ENCODE data around the gene SPDEF.

The SPDEF gene

GRCh38 chr6:34506718-34507117 is 49.4 kb downstream of the SPDEF start:
- Histone ChIP-seq H3K36me3 (ENCODE audit: insufficient read depth, low read length) (no peaks in the 10 kb centered on the region), H3K9ac (ENCODE audit: low read depth, low read length) (no peak overlapping the region), H3K4me1 (ENCODE audit: insufficient read depth, low read length) (peaks cover 7% of the 10 kb centered on the region), H3K9me3 (ENCODE audit: control insufficient read depth, insufficient read depth, low read length) (no peaks in the 10 kb centered on the region)

GRCh38 chr6:34497411-34497810 is 58.7 kb downstream of the SPDEF start:
- H3K4me1 ChIP-seq (ENCODE audit: insufficient read depth, low read length): no peaks in the 10 kb centered on the region
- H3K36me3 ChIP-seq (ENCODE audit: insufficient read depth, low read length): no peaks in the 10 kb centered on the region
- H3K9ac ChIP-seq (ENCODE audit: low read depth, low read length): no peak overlapping the region
- peaks cover 5% of the 10 kb centered on the region for H3K9me3 ChIP-seq (ENCODE audit: control insufficient read depth, insufficient read depth, low read length)

- Histone ChIP-seq H3K4me1 (ENCODE audit: insufficient read depth, low read length) (peaks cover 2% of the 10 kb centered on the region; the same call in 1 of the 2 replicates), H3K36me3 (ENCODE audit: insufficient read depth, low read length) (no peaks in the 10 kb centered on the region), H3K9me3 (ENCODE audit: control insufficient read depth, insufficient read depth, low read length) (peaks cover 5% of the 10 kb centered on the region), H3K9ac (ENCODE audit: low read depth, low read length) (no peak overlapping the region)
Measured at GRCh38 chr6:34496103-34496685, 59.9 kb downstream of the SPDEF start.

- H3K4me1 ChIP-seq (ENCODE audit: insufficient read depth, low read length): peaks cover 8% of the 10 kb centered on the region; the same call in 1 of the 2 replicates
- no peaks in the 10 kb centered on the region for H3K36me3 ChIP-seq (ENCODE audit: insufficient read depth, low read length)
Measured at GRCh38 chr6:34494973-34495372, 61.2 kb downstream of the SPDEF start.

GRCh38 chr6:34493344-34493743 is 62.8 kb downstream of the SPDEF start:
- no peak overlapping the region for H3K9ac ChIP-seq (ENCODE audit: low read depth, low read length)
- H3K4me1 ChIP-seq (ENCODE audit: insufficient read depth, low read length): peaks cover 8% of the 10 kb centered on the region; the same call in 1 of the 2 replicates
- H3K36me3 ChIP-seq (ENCODE audit: insufficient read depth, low read length): no peaks in the 10 kb centered on the region
- no peaks in the 10 kb centered on the region for H3K9me3 ChIP-seq (ENCODE audit: control insufficient read depth, insufficient read depth, low read length)

More at GRCh38 chr6:34494973-34495372, 61.2 kb downstream of the SPDEF start:
- Histone ChIP-seq H3K9ac (ENCODE audit: low read depth, low read length) (no peak overlapping the region), H3K9me3 (ENCODE audit: control insufficient read depth, insufficient read depth, low read length) (peaks cover under 1% of the 10 kb centered on the region; the same call in 1 of the 2 replicates)

- no peaks in the 10 kb centered on the region for H3K36me3 ChIP-seq (ENCODE audit: insufficient read depth, low read length)
- no peak overlapping the region for H3K9ac ChIP-seq (ENCODE audit: low read depth, low read length)
- H3K4me1 ChIP-seq (ENCODE audit: insufficient read depth, low read length): peaks cover 8% of the 10 kb centered on the region; the same call in 1 of the 2 replicates
- H3K9me3 ChIP-seq (ENCODE audit: control insufficient read depth, insufficient read depth, low read length): no peaks in the 10 kb centered on the region
Measured at GRCh38 chr6:34491091-34491430, 65.1 kb downstream of the SPDEF start.

- Histone ChIP-seq H3K9ac (ENCODE audit: low read depth, low read length) (no peak overlapping the region), H3K9me3 (ENCODE audit: control insufficient read depth, insufficient read depth, low read length) (no peaks in the 10 kb centered on the region), H3K36me3 (ENCODE audit: insufficient read depth, low read length) (no peaks in the 10 kb centered on the region), H3K4me1 (ENCODE audit: insufficient read depth, low read length) (peaks cover 8% of the 10 kb centered on the region; the same call in 1 of the 2 replicates)
Measured at GRCh38 chr6:34490390-34491090, 65.6 kb downstream of the SPDEF start.

- no peaks in the 10 kb centered on the region for H3K9me3 ChIP-seq (ENCODE audit: control insufficient read depth, insufficient read depth, low read length)
- no peaks in the 10 kb centered on the region for H3K36me3 ChIP-seq (ENCODE audit: insufficient read depth, low read length)
- peaks cover 10% of the 10 kb centered on the region for H3K4me1 ChIP-seq (ENCODE audit: insufficient read depth, low read length)
- no peak overlapping the region for H3K9ac ChIP-seq (ENCODE audit: low read depth, low read length)
Measured at GRCh38 chr6:34489207-34489805, 66.8 kb downstream of the SPDEF start.

All from ES-I3 (cell line).